HG02642 (cell line): ENCODE data around the gene ZNF208.
"Not testable (repeated sequence)": the region's sequence is repeated elsewhere in the genome, so short reads cannot be mapped to it uniquely, and the experiment has no call there.

Experiments
- ATAC-seq: cut with Tn5 transposase; IDR thresholded peaks from one replicate; pipeline ENCODE4 v1.9.1; 2021; ENCODE audit warnings: mild to moderate bottlenecking; ENCODE audit not compliant: unreplicated experiment, poor library complexity

ZNF208 gene

DNA sequence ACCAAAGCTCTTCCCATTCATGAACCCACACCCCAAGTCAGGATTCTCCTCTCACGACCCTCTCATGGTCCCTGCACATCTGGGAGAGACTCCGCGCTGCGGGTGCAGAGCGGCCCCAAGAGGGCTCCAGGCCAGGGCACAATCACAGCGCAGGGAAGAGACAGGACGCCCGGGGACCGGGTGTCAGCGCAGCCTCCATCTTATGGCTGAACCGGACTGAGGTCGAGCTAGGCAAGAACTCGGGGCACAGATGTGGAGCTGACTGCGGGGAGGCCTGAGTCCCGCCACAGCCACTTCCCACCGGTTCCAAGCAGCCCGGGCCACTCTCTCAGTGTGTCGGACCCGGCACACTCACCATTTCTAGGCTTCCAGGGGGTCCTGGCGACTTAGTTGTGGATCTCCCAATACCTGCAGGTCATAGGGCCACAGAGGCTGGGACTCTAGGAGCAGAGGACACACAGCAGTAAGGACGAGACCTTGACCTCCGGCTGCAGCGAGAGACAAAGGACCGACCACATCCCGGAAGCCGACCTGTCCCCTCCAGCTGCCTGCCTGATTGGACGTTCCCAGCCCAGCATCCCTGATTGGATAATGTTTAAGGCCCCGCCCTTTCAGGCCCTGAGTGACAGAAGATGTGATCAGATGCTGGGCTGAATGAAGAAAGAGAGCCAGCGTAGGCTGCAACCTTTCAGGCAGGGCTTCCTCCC is at the start of gene ZNF208:
Gene ZNF208, minus strand, starts transcription at position 507 of the 707 bp plus-strand sequence. Its CDS starts 149 bp downstream, at position 358.
- not testable (repeated sequence) for ATAC-seq

DNA sequence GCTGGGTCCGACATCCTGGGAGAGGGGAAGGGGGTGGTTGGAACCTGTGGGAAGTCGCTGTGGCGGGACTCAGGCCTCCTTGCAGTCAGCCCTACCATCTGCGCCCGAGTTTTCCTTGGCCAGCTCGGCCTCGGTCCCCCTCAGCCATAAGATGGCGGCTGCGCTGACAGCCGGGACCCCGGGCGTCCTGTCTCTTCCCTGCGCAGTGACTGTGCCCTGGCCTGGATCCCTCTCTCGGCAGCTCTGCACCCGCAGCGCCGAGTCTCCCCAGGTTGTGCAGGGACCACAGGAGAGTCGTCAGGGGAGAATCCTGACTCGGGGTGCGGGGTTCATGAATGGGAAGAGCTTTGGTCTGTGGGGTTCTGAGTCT is 41.9 kb upstream of the ZNF208 start:
- ATAC-seq = peak; percentile 44

DNA sequence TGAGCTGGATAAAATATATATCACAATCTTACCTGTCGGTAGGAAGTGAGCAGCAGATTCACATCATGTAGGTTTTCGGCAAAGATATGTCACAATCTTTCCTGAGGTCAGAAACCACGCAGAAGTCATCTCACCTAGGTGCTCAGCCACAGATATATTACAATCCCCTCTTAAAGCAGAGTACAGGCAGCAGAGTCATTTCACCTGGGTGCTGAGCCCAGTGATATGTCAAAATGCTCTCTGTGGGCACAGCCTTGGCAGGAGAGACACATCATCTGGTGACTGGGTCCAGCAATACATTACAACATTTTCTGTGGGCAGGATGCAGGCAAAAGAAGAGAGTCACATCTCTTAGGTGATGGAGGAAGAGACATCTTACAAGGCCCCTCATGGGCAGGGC is 30.4 kb upstream of the ZNF208 start:
- ATAC-seq = not testable (repeated sequence)

DNA sequence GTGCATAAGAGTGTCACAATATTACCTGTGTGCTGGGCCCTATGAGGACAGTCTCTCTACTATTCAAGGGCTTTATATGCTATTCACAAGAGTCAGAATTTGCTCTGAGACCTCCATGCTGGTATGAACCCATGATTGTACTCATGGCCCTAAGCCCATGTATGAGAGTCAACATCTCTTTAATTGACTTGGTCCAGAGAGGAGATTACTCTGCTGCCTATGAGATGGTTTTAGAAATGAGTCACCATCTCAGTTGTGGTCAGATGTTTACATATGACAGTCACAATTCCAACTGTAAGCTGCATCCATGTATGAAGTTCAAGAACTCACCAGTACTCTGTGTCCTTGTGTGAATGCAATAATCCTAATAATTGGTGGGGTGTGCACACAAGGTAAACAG is 19.9 kb upstream of the ZNF208 start:
- ATAC-seq = no peak

DNA sequence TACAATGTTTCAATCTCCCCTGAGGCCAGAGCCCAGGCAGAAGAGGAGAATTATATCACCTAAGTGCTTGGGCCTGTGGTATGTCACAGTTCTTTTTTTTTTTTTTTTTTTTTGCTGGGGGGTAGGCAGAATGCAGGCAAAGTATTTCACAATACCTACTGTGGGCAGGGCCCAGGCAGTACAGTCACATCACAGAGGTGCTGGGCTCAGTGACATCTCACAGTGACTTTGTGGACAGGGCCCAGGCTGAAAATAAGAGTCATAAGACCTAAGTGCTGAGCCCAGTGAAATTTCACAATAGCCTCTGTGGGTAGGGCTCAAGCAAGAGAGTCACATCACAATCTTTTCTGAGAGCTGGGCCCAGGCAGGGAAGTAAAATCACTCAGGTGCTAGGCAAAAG is 15.9 kb upstream of the ZNF208 start:
- ATAC-seq = no peak

DNA sequence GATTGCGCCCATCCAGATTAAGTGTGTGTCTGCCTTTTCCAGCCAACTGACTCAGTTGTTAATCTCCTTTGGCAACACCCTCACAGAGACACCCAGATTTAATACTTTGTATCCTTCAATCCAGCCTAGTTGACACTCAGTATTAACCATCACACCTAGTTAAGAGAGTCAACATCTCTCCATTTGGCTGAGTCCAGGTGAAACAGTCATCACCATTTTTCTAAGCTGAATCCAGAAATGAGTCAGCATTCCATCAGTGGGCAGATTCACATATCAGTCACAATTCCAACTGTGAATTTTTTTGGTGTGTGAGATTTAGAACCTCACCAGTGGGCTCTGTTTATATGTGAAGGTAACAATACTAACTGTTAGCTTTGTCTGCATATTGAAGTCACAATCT is 14.8 kb upstream of the ZNF208 start:
- ATAC-seq = not testable (repeated sequence)

DNA sequence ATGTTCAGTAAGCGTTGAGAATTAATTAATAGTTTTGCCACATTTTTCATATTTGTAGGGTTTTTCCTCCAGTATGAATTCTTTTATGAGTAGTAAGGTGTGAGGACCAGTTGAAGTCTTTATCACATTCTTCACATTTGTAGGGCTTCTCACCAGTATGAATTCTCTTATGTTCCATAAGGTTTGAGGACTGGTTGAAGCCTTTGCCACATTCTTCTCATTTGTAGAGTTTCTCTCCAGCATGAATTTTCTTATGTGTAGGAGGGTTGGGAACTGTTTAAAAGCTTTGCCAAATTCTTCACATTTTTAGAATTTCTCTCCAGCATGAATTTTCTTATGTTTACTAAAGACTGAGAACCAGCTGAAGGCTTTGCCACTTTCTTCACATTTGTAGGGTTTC is 40.3 kb downstream of the ZNF208 start:
- no peak for ATAC-seq

DNA sequence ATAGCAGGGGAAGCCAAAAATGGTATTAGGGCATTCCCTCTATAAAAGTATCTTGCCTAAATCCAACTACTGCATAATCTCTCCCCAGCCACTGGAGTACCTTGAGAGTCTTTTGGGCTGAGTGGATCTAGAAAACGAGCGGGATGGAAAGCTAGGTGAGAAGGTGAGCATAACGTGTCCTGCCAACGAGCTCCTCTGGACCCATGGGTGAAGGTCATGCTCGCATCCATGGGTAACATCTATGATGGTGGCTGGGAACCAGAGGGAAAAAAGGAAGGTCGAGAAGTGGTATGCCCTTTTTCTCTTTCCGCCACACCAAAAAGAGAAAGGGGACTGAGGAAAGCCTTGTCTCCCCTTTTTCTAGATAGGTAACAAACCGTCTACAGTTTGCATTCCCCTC is 63.0 kb downstream of the ZNF208 start:
- no peak for ATAC-seq

DNA sequence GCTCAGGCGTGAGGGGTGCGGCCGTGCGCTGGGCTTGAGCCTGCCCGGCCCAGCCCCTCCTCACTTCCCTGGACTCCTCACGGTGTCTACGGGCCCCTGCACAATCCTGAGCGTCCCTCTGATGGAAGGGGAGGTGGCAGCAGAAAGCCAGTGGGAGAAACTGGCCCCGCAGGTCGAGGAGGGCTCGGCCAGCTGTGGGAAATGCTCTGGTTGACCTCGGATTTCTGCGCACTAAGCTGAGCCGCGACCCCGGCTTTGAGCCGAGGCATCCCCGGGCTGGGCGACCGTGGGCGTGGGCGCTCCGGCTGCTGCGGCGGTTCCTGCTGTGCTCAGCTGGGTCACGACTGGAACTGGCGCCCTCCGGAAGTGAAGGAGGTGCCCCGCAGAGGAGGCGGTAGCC is 70.1 kb downstream of the ZNF208 start:
- no peak for ATAC-seq

DNA sequence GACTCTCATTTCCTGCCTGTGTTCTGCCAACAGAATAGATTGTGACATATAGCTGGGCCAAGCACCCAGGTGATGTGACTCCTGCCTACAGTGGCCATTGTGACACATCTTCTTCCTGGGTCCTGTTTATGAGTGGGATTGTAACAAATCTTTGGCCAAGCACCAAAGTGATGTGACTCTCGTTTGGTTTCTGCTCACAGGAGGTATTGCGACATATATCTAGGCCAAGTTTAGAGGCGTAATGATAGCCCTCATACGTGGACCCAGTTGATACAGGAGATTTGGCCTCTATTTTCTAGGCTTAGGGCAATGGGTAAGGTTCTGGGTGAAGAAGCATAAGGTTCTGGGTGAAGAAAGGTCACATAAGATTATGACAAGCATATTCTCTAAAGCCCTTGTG is 76.2 kb downstream of the ZNF208 start:
- ATAC-seq = no peak

DNA sequence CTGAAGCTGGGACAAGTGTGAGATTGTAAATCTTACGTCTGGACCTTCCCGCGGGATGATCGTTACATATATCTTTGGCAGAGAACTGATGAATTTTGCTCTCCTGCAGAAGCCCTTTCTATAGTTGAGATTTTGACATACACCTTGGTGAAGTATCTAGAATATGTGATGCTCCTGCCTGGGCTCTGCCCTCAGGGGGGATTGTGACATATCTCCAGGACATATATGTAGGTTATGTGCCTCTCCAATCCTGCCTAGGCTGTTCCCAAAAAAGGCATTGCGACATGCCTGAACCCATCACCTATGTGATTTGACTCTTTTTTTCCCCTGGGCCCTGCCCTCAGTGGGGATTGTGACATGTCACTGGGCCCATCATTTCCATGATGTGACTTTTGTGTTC is 76.6 kb downstream of the ZNF208 start:
- no peak for ATAC-seq

DNA sequence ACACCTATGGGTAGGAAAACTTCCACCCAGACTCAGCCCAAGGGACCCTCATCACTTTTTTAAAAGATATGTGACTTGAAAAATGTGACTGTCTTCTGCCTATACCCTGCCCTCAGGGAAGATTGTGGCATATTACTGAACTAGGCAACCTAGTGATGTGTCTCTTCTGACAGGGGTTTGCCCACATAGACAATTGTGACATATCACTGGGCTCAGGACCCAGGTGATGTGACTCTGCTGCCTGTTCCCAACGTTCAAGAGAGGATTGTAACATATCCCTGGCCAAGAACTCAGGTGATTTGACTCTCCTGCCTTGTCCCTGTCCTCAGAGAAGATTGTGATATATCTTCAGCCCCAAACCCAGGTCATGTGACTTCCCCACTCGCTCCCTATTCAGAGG is 88.5 kb downstream of the ZNF208 start:
- no peak for ATAC-seq

DNA sequence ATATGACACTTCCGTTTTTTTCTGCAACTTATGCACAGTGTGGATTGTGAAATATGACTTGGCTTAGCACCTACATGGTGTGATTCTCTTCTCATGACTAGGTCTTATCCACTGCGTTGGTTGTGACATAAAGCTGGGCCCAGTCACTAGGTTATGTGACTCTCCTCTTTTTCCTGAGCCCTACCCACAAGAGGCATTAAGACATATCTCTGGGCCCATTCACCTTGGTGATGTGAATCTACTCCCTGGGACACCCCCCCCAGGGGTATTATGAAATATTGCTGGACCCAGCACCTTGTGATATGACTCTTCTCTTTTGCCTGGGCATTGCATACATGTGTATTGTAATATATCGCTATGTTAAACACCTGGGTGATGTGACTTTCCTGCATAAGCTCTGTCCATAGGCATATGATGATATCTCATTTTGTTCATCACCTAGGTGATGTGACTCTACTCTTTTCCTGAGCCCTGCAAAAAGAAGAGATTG is 89.0 kb downstream of the ZNF208 start:
- no peak for ATAC-seq

DNA sequence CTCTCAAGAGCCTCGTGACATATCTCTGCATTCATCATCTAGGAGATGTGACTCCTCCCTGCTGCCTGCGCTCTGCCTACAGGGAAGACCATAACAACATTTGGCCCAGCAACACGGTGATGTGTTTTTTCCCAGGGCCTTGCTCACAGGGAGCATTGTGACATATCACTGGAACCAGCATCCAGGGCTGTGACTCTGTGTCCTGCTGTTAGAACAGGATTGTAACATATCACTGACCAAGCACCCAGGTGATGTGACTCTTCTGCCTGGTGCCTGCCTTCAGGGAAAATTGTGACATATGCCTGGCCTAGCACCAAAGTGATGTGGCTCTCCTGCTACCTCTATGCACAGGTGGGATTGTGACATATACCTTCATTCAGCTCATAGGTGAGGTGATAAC is 95.3 kb downstream of the ZNF208 start:
- ATAC-seq = no peak

DNA sequence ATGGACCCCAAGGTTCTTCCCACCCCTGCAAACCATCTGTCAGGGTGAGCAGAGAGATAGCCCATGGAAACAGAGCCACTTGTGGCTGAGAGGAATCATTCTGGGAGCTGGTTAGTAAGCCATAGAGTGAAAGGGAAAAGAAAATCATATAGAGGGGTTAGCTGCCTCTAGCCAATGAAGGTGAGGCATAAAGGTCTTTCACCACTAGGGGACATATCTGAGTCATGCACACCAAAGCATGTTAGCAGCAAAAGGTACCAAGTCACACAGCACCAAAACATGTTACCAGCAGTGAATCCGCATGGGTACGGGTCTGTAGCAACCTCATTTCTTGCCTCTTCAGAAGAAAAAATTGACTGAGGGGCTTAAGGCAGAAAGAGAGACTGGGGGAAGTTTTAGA is 98.1 kb downstream of the ZNF208 start:
- no peak for ATAC-seq

DNA sequence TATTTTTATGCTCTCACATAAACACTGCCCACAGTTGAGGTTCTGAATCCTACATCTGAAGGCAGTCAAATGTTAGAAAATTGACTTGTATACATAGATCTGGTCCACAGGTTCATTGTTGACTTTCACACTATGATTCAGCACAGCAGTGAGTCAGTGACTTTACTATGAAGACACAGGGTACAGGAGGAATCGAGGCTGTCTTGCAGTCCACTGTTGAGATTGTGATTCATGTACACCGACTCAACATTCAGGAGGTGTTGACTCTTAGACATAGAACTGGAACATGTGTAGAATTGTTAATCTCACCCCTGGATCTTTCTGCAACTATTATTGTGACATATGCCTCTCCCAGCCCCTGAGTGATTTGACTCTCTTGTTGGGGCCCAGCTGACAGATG is 100.4 kb downstream of the ZNF208 start:
- no peak for ATAC-seq

DNA sequence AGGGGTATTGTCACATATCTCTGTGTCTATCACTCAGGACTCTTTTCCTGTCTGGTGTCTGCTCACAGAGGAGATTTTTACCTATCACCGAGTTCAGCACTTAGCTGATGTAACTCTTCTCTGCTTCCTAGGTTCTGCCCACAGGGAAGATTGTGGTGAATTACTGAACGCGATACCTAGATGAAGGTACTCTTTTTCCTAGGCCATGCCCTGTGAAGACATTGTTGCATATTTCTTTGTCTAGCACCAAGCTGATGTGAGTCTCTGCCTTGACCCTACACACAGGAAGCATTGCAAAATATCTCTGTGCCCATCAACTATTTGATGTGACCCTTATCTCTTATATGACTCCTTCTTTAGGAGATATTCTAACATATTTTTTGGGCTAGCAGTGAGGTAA is 102.7 kb downstream of the ZNF208 start:
- no peak for ATAC-seq

DNA sequence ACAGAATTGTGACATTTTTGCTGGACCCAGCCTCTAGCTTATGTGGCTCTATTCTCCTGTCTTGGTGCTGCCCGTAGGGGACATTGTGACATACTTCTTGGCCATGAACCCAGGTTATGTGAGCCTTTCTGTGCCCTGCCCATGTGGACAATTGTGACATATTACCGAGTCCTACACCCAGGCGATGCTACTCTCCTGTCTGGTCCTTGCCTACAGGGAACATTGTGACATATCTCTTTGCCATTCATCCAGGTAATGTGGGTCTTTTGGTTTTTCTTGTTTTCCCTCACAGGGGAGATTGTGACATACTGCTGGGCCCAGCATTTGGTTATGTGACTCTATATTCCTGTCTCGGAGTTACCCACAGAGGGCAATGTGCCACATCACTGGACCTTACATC is 103.2 kb downstream of the ZNF208 start:
- ATAC-seq = no peak

DNA sequence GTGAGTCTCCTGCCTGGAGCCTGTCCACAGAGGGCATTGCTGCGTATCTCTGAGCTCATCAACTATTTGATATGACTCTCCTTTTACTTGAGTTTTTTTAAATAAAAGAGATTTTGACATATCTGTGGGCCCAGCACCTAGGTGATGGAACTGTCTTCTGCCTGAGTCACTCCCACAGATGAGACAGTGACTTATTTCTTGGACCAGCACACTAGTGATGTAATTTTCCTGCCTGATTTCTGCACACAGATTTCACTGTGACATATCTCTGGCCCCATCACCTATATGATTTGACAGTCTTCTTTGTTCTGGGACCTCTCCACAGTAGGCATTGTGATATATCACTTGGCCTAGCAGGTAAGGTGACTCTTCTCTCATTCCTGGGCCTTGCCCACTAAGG is 108.2 kb downstream of the ZNF208 start:
- no peak for ATAC-seq

DNA sequence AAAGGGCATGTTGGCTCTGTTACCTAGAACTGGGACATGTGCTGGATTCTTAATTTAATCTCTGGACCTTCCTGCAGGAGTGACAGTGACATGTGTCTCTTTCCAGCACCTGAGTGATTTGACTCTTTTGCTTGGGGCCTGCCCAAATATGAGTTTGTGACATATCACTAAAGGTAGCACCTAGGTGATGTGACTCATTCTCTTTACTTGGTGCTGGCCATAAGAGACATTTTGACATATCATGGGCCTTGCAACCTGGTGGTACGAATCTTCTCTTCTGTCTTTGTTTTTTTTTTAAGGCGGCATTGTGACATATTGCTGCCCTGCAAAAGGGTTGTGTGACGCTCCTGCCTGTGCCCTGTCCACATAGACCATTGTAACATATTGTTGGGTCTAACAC is 108.9 kb downstream of the ZNF208 start:
- ATAC-seq = no peak

DNA sequence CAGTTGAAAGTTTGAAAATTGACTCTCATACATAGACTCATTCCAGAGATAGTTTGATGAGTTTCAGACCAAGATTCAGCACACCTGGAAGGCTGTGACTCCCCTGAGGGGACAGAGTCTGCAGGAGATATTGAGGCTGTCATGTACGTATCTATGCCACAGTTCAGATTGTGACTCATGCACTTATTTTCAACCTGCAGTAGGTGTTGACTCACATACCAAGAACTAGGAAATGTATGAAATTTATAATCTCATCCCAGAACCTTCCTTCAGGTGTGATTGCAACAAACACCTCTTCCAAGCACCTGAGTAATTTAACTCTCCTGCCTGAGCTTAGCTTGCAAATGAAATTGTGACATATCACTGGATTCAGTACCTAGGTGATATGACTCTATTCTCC is 110.3 kb downstream of the ZNF208 start:
- ATAC-seq = no peak

DNA sequence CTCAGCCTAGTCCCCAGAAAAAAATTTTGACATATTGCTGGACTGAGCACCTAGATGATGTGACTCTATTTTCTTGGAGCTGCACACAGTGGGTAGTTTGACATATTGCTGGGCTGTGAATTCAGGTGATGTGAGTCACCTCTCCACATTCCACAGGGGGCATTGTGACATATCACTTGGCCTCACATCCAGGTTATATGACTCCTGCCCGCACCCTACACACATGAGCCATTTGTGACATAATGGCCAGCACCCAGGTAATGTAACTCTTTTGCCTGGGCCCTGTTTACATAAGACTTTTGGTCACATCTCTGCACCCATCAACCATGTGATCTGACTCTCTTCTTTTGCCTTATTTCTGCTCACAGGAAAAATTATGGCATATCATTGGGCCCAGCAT is 119.7 kb downstream of the ZNF208 start:
- ATAC-seq = no peak

DNA sequence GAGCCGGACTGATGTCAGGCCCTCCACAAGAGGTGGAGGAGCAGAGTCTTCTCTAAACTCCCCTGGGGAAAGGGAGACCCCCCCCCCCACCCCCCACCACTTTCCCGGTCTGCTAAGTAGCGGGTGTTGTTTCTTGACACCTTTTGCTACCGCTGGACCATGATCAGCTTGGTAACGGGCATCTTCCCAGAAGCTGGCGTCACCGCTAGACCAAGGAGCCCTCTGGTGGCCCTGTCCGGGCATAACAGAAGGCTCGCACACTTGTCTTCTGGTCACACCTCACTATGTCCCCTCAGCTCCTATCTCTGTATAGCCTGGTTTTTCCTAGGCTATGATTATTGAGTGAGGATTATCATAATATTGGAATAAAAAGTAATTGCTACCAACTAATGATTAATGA is 120.7 kb downstream of the ZNF208 start:
- ATAC-seq = not testable (repeated sequence)
